Measurements from ENCODE around the gene SCFD2.
A peak's percentile ranks its signal among the peaks of the same experiment; 100 is the strongest.

The SCFD2 gene

GRCh38 chr4:53019485-53020382 lies 346.1 kb downstream of the SCFD2 start:
- Mint-ChIP-seq H3K4me3 (no peak overlapping the region), H3K9me3 (no peaks in the 10 kb centered on the region), H3K27ac (no peak overlapping the region), H3K27me3 (no peaks in the 10 kb centered on the region), H3K4me1 (no peaks in the 10 kb centered on the region), H3K36me3 (ENCODE audit: low read depth) (peaks cover 3% of the 10 kb centered on the region)
- ATAC-seq = no peak
- DNase-seq = no peak

GRCh38 chr4:53018471-53018870 lies 347.4 kb downstream of the SCFD2 start:
- Mint-ChIP-seq H3K27me3 (no peaks in the 10 kb centered on the region), H3K36me3 (ENCODE audit: low read depth) (peaks cover 6% of the 10 kb centered on the region), H3K4me1 (peaks cover 2% of the 10 kb centered on the region), H3K27ac (no peak overlapping the region), H3K4me3 (no peak overlapping the region), H3K9me3 (no peaks in the 10 kb centered on the region)
- no peak for DNase-seq
- ATAC-seq = no peak

GRCh38 chr4:53016099-53016820 lies 349.6 kb downstream of the SCFD2 start:
- Mint-ChIP-seq H3K36me3 (ENCODE audit: low read depth) (peaks cover 4% of the 10 kb centered on the region), H3K27ac (no peak overlapping the region), H3K4me1 (peaks cover 20% of the 10 kb centered on the region), H3K27me3 (no peaks in the 10 kb centered on the region), H3K4me3 (no peak overlapping the region), H3K9me3 (no peaks in the 10 kb centered on the region)
- DNase-seq (no peak), ATAC-seq (no peak)

- ATAC-seq (no peak), DNase-seq (peak; percentile 10)
- Mint-ChIP-seq H3K4me1 (peaks cover 20% of the 10 kb centered on the region), H3K27me3 (no peaks in the 10 kb centered on the region), H3K9me3 (no peaks in the 10 kb centered on the region), H3K36me3 (ENCODE audit: low read depth) (peaks cover 4% of the 10 kb centered on the region), H3K4me3 (no peak overlapping the region), H3K27ac (no peak overlapping the region)
Measured at GRCh38 chr4:53015681-53016080, 350.2 kb downstream of the SCFD2 start.

- ATAC-seq = no peak
- DNase-seq = no peak
- Mint-ChIP-seq H3K27me3 (no peaks in the 10 kb centered on the region), H3K4me3 (no peak overlapping the region), H3K4me1 (peaks cover 20% of the 10 kb centered on the region), H3K9me3 (no peaks in the 10 kb centered on the region), H3K36me3 (ENCODE audit: low read depth) (peaks cover 4% of the 10 kb centered on the region), H3K27ac (no peak overlapping the region)
Measured at GRCh38 chr4:53014881-53015280, 351.0 kb downstream of the SCFD2 start.

- Mint-ChIP-seq H3K27me3 (no peaks in the 10 kb centered on the region), H3K36me3 (ENCODE audit: low read depth) (peaks cover 4% of the 10 kb centered on the region), H3K4me1 (peaks cover 20% of the 10 kb centered on the region), H3K27ac (no peak overlapping the region), H3K4me3 (no peak overlapping the region), H3K9me3 (no peaks in the 10 kb centered on the region)
- DNase-seq (no peak), ATAC-seq (no peak)
Measured at GRCh38 chr4:53013873-53014775, 351.7 kb downstream of the SCFD2 start.

- Mint-ChIP-seq H3K4me1 (peaks cover 20% of the 10 kb centered on the region), H3K27ac (peak overlapping the region; percentile 58), H3K27me3 (no peaks in the 10 kb centered on the region), H3K9me3 (no peaks in the 10 kb centered on the region), H3K36me3 (ENCODE audit: low read depth) (peaks cover 12% of the 10 kb centered on the region), H3K4me3 (peak overlapping the region; percentile 34)
- DNase-seq (no peak), ATAC-seq (peak; percentile 46)
Measured at GRCh38 chr4:53012738-53013137, 353.1 kb downstream of the SCFD2 start.

- H3K4me3 Mint-ChIP-seq = no peak overlapping the region
- ATAC-seq (no peak), DNase-seq (no peak)
- no peaks in the 10 kb centered on the region for H3K9me3 Mint-ChIP-seq
- no peak overlapping the region for H3K27ac Mint-ChIP-seq
- peaks cover 15% of the 10 kb centered on the region for H3K36me3 Mint-ChIP-seq (ENCODE audit: low read depth)
- H3K4me1 Mint-ChIP-seq = peaks cover 20% of the 10 kb centered on the region
- H3K27me3 Mint-ChIP-seq = no peaks in the 10 kb centered on the region
Measured at GRCh38 chr4:53011259-53011905, 354.5 kb downstream of the SCFD2 start.

- Mint-ChIP-seq H3K27me3 (no peaks in the 10 kb centered on the region), H3K4me3 (no peak overlapping the region), H3K9me3 (no peaks in the 10 kb centered on the region), H3K4me1 (peaks cover 20% of the 10 kb centered on the region), H3K27ac (no peak overlapping the region), H3K36me3 (ENCODE audit: low read depth) (peaks cover 15% of the 10 kb centered on the region)
- ATAC-seq (no peak), DNase-seq (no peak)
Measured at GRCh38 chr4:53010318-53010717, 355.5 kb downstream of the SCFD2 start.

GRCh38 chr4:53009824-53010223 lies 356.0 kb downstream of the SCFD2 start:
- peaks cover 14% of the 10 kb centered on the region for H3K36me3 Mint-ChIP-seq (ENCODE audit: low read depth)
- H3K27ac Mint-ChIP-seq = no peak overlapping the region
- peaks cover 20% of the 10 kb centered on the region for H3K4me1 Mint-ChIP-seq
- H3K9me3 Mint-ChIP-seq = no peaks in the 10 kb centered on the region
- no peak for DNase-seq
- H3K4me3 Mint-ChIP-seq = no peak overlapping the region
- H3K27me3 Mint-ChIP-seq = no peaks in the 10 kb centered on the region
- ATAC-seq = no peak

- Mint-ChIP-seq H3K36me3 (ENCODE audit: low read depth) (peaks cover 15% of the 10 kb centered on the region), H3K9me3 (no peaks in the 10 kb centered on the region), H3K4me3 (no peak overlapping the region), H3K27ac (no peak overlapping the region), H3K4me1 (peaks cover 4% of the 10 kb centered on the region), H3K27me3 (no peaks in the 10 kb centered on the region)
- DNase-seq (no peak), ATAC-seq (no peak)
Measured at GRCh38 chr4:53007024-53007423, 358.8 kb downstream of the SCFD2 start.

- DNase-seq (no peak), ATAC-seq (no peak)
- H3K4me1 Mint-ChIP-seq = no peaks in the 10 kb centered on the region
- no peak overlapping the region for H3K27ac Mint-ChIP-seq
- peaks cover 15% of the 10 kb centered on the region for H3K36me3 Mint-ChIP-seq (ENCODE audit: low read depth)
- H3K27me3 Mint-ChIP-seq = no peaks in the 10 kb centered on the region
- H3K4me3 Mint-ChIP-seq = no peak overlapping the region
- no peaks in the 10 kb centered on the region for H3K9me3 Mint-ChIP-seq
Measured at GRCh38 chr4:53005808-53006207, 360.1 kb downstream of the SCFD2 start.

GRCh38 chr4:53005149-53005546 lies 360.7 kb downstream of the SCFD2 start:
- H3K27ac Mint-ChIP-seq = no peak overlapping the region
- peaks cover 15% of the 10 kb centered on the region for H3K36me3 Mint-ChIP-seq (ENCODE audit: low read depth)
- H3K27me3 Mint-ChIP-seq = no peaks in the 10 kb centered on the region
- no peaks in the 10 kb centered on the region for H3K4me1 Mint-ChIP-seq
- H3K4me3 Mint-ChIP-seq = no peak overlapping the region
- no peak for ATAC-seq
- H3K9me3 Mint-ChIP-seq = no peaks in the 10 kb centered on the region
- DNase-seq = no peak

Data from activated naive CD8-positive, alpha-beta T cell treated with anti-CD3 and anti-CD28 coated beads, Interleukin-2, amount 50 U/mL, for 24 hours (primary cell).